Type B pancreatic cell (in vitro differentiated cells): ENCODE data around the gene PWWP2B. TPM values are rescaled to one million over a fixed set of nuclear protein-coding genes. Genes with fewer than 3 reads are reported as not detected.

Source experiments
- DNase-seq: peaks from one replicate; pipeline ENCODE4 v3.0.0; 2021; ENCODE audit warnings: mixed read lengths; ENCODE audit not compliant: unreplicated experiment; ENCODE audit errors: extremely low spot score
- H3K27ac Mint-ChIP-seq: 2 replicates; pipeline ENCODE4 v1.8.0; 2021; ENCODE audit warnings: mild to moderate bottlenecking, mixed read lengths
- H3K27me3 Mint-ChIP-seq: 2 replicates; pipeline ENCODE4 v1.8.0; 2021; ENCODE audit warnings: mixed read lengths
- H3K36me3 Mint-ChIP-seq: 2 replicates; pipeline ENCODE4 v1.8.0; 2021; ENCODE audit warnings: mixed read lengths
- H3K4me1 Mint-ChIP-seq: one replicate; pipeline ENCODE4 v1.8.0; 2021; ENCODE audit warnings: mixed read lengths; ENCODE audit not compliant: unreplicated experiment
- H3K4me3 Mint-ChIP-seq: 2 replicates; pipeline ENCODE4 v1.8.0; 2021; ENCODE audit warnings: mild to moderate bottlenecking, mixed read lengths
- H3K9me3 Mint-ChIP-seq: 2 replicates; pipeline ENCODE4 v1.8.0; 2021; ENCODE audit warnings: mixed read lengths
- CTCF ChIP-seq: fragments of 200-600 bp; sonication (generic); conservative IDR thresholded peaks from 2 replicates; pipeline ENCODE4 v1.5.0; 2021; ENCODE audit warnings: antibody characterized with exemption, mild to moderate bottlenecking
- total RNA-seq: library from RNA; stranded (reverse); gene quantifications from 2 replicates; pipeline ENCODE4 v1.2.1, GENCODE V29; 2021; ENCODE audit warnings: low replicate concordance

Gene PWWP2B
- total RNA-seq, 1 donor from 2014 or later = 22.6 TPM

GRCh38 chr10:132440791-132441565 lies 44.0 kb downstream of the PWWP2B start:
- peaks cover 18% of the 10 kb centered on the region for H3K4me1 Mint-ChIP-seq
- peaks cover 4% of the 10 kb centered on the region for H3K36me3 Mint-ChIP-seq
- TF ChIP-seq CTCF = no peak
- DNase-seq = no peak
- no peak overlapping the region for H3K27ac Mint-ChIP-seq
- H3K27me3 Mint-ChIP-seq = no peaks in the 10 kb centered on the region
- no peak overlapping the region for H3K4me3 Mint-ChIP-seq
- H3K9me3 Mint-ChIP-seq = no peaks in the 10 kb centered on the region

- Mint-ChIP-seq H3K4me3 (no peak overlapping the region), H3K27me3 (no peaks in the 10 kb centered on the region), H3K36me3 (peaks cover 4% of the 10 kb centered on the region), H3K4me1 (peaks cover 18% of the 10 kb centered on the region), H3K9me3 (no peaks in the 10 kb centered on the region), H3K27ac (peak overlapping the region; percentile 57)
- no peak for TF ChIP-seq CTCF
- no peak for DNase-seq
These were observed 45.0 kb downstream of the PWWP2B start for GRCh38 chr10:132441818-132442524.

- H3K36me3 Mint-ChIP-seq = peaks cover 4% of the 10 kb centered on the region
- peaks cover 21% of the 10 kb centered on the region for H3K4me1 Mint-ChIP-seq
- H3K4me3 Mint-ChIP-seq = no peak overlapping the region
- no peaks in the 10 kb centered on the region for H3K27me3 Mint-ChIP-seq
- H3K27ac Mint-ChIP-seq = no peak overlapping the region
- no peaks in the 10 kb centered on the region for H3K9me3 Mint-ChIP-seq
- no peak for DNase-seq
- TF ChIP-seq CTCF = no peak
These were observed 45.6 kb downstream of the PWWP2B start for GRCh38 chr10:132442636-132443035.

- no peak for DNase-seq
- Mint-ChIP-seq H3K4me1 (peaks cover 26% of the 10 kb centered on the region), H3K27ac (no peak overlapping the region), H3K27me3 (no peaks in the 10 kb centered on the region), H3K9me3 (no peaks in the 10 kb centered on the region), H3K36me3 (peaks cover 4% of the 10 kb centered on the region), H3K4me3 (no peak overlapping the region)
- TF ChIP-seq CTCF = peak; percentile 59
These were observed 46.6 kb downstream of the PWWP2B start for GRCh38 chr10:132443605-132443982.

GRCh38 chr10:132443983-132444876 lies 47.2 kb downstream of the PWWP2B start:
- no peak for DNase-seq
- H3K27me3 Mint-ChIP-seq = no peaks in the 10 kb centered on the region
- no peak for TF ChIP-seq CTCF
- H3K4me3 Mint-ChIP-seq = no peak overlapping the region
- peaks cover 4% of the 10 kb centered on the region for H3K36me3 Mint-ChIP-seq
- no peaks in the 10 kb centered on the region for H3K9me3 Mint-ChIP-seq
- no peak overlapping the region for H3K27ac Mint-ChIP-seq
- peaks cover 26% of the 10 kb centered on the region for H3K4me1 Mint-ChIP-seq
